NCI-H82 (cell line): ENCODE results near the gene FRMD8.

ENCODE experiments used
- DNase-seq: peaks from one replicate; lab custom pipeline; 2025; lab: John Stamatoyannopoulos, UW

Gene FRMD8

GRCh38 chr11:65425105-65425970, 38.9 kb downstream of the FRMD8 start:
- peak; percentile 35 for DNase-seq

- DNase-seq = no peak
Measured at GRCh38 chr11:65425971-65426838, 39.8 kb downstream of the FRMD8 start.

GRCh38 chr11:65426839-65427690, 40.6 kb downstream of the FRMD8 start:
- no peak for DNase-seq

- DNase-seq = peak; percentile 33
Measured at GRCh38 chr11:65427691-65428577, 41.5 kb downstream of the FRMD8 start.

- DNase-seq = no peak
Measured at GRCh38 chr11:65428578-65429067, 42.2 kb downstream of the FRMD8 start.

GRCh38 chr11:65429068-65429681, 42.7 kb downstream of the FRMD8 start:
- no peak for DNase-seq

GRCh38 chr11:65429724-65430405, 43.4 kb downstream of the FRMD8 start:
- no peak for DNase-seq

GRCh38 chr11:65430406-65431217, 44.2 kb downstream of the FRMD8 start:
- DNase-seq = no peak

GRCh38 chr11:65431451-65432099, 45.1 kb downstream of the FRMD8 start:
- DNase-seq = no peak

GRCh38 chr11:65432100-65432650, 45.7 kb downstream of the FRMD8 start:
- DNase-seq = no peak

- peak; percentile 23 for DNase-seq
Measured at GRCh38 chr11:65432686-65433582, 46.5 kb downstream of the FRMD8 start.

GRCh38 chr11:65433657-65434056, 47.2 kb downstream of the FRMD8 start:
- DNase-seq = no peak

GRCh38 chr11:65434057-65434666, 47.7 kb downstream of the FRMD8 start:
- DNase-seq = no peak

- DNase-seq = no peak
Measured at GRCh38 chr11:65434667-65435410, 48.4 kb downstream of the FRMD8 start.

GRCh38 chr11:65435411-65435931, 49.0 kb downstream of the FRMD8 start:
- DNase-seq = no peak
